ENCODE measurements around the gene KAT2B. TPM values are rescaled to one million over a fixed set of nuclear protein-coding genes. Genes with fewer than 3 reads are reported as not detected.

KAT2B gene
- total and polyA plus RNA-seq, 2 of the 13 experiments (the other 11 are each of a cell fraction or from before 2014, with no cell fraction given): 0.97 to 1.7 TPM

DNA sequence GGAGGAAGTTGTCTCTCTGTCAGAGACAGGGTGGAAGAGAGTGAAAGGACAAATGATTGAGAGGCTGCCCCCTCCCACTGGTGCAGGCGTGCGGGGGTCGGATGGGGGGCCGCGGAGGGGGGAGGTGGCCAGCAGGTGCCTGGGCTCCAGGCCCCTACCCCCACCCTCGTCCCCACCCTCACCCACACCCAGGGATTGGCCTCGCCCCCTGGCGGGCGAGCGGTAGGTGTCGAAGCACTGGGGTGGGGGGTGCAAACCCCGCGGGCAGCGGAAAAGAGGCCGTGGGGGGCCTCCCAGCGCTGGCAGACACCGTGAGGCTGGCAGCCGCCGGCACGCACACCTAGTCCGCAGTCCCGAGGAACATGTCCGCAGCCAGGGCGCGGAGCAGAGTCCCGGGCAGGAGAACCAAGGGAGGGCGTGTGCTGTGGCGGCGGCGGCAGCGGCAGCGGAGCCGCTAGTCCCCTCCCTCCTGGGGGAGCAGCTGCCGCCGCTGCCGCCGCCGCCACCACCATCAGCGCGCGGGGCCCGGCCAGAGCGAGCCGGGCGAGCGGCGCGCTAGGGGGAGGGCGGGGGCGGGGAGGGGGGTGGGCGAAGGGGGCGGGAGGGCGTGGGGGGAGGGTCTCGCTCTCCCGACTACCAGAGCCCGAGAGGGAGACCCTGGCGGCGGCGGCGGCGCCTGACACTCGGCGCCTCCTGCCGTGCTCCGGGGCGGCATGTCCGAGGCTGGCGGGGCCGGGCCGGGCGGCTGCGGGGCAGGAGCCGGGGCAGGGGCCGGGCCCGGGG is at the start of gene KAT2B (continued):
- TF ChIP-seq, protein P1, sequence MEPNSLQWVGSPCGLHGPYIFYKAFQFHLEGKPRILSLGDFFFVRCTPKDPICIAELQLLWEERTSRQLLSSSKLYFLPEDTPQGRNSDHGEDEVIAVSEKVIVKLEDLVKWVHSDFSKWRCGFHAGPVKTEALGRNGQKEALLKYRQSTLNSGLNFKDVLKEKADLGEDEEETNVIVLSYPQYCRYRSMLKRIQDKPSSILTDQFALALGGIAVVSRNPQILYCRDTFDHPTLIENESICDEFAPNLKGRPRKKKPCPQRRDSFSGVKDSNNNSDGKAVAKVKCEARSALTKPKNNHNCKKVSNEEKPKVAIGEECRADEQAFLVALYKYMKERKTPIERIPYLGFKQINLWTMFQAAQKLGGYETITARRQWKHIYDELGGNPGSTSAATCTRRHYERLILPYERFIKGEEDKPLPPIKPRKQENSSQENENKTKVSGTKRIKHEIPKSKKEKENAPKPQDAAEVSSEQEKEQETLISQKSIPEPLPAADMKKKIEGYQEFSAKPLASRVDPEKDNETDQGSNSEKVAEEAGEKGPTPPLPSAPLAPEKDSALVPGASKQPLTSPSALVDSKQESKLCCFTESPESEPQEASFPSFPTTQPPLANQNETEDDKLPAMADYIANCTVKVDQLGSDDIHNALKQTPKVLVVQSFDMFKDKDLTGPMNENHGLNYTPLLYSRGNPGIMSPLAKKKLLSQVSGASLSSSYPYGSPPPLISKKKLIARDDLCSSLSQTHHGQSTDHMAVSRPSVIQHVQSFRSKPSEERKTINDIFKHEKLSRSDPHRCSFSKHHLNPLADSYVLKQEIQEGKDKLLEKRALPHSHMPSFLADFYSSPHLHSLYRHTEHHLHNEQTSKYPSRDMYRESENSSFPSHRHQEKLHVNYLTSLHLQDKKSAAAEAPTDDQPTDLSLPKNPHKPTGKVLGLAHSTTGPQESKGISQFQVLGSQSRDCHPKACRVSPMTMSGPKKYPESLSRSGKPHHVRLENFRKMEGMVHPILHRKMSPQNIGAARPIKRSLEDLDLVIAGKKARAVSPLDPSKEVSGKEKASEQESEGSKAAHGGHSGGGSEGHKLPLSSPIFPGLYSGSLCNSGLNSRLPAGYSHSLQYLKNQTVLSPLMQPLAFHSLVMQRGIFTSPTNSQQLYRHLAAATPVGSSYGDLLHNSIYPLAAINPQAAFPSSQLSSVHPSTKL (CRISPR knock-in tag; IDR thresholded peaks at IDR 0.05): peak; percentile 45; the same call in 1 of the 2 replicates
- TF ChIP-seq ADNP (CRISPR knock-in tag; IDR thresholded peaks at IDR 0.05) (no peak), SOX6 (IDR thresholded peaks at IDR 0.05) (no peak), SOX6 (CRISPR knock-in tag; IDR thresholded peaks at IDR 0.05) (0 out of 2 replicates have a peak, but pooled peaks have one; percentile 22), ZNF331 (CRISPR knock-in tag; IDR thresholded peaks at IDR 0.05) (peak; percentile 54; the same call in 1 of the 2 replicates), RFXANK (CRISPR knock-in tag; IDR thresholded peaks at IDR 0.05) (no peak), MTA1 (CRISPR knock-in tag; IDR thresholded peaks at IDR 0.05; ENCODE audit: borderline replicate concordance) (peak; percentile 32; the same call in 1 of the 2 replicates), KAT7 (CRISPR knock-in tag; IDR thresholded peaks at IDR 0.05; ENCODE audit: borderline replicate concordance) (no peak), RFXAP (CRISPR knock-in tag; IDR thresholded peaks at IDR 0.05; ENCODE audit: borderline replicate concordance) (no peak), ZNF468 (CRISPR knock-in tag; IDR thresholded peaks at IDR 0.05) (no peak), PCBP1 (IDR thresholded peaks at IDR 0.05; ENCODE audit: borderline replicate concordance, low read depth, low read length) (0 out of 2 replicates have a peak, but pooled peaks have one; percentile 72), HNRNPL (IDR thresholded peaks at IDR 0.05; ENCODE audit: low read depth, low read length) (peak; percentile 85; the same call in 1 of the 2 replicates)
- TF ChIP-seq, protein P2, sequence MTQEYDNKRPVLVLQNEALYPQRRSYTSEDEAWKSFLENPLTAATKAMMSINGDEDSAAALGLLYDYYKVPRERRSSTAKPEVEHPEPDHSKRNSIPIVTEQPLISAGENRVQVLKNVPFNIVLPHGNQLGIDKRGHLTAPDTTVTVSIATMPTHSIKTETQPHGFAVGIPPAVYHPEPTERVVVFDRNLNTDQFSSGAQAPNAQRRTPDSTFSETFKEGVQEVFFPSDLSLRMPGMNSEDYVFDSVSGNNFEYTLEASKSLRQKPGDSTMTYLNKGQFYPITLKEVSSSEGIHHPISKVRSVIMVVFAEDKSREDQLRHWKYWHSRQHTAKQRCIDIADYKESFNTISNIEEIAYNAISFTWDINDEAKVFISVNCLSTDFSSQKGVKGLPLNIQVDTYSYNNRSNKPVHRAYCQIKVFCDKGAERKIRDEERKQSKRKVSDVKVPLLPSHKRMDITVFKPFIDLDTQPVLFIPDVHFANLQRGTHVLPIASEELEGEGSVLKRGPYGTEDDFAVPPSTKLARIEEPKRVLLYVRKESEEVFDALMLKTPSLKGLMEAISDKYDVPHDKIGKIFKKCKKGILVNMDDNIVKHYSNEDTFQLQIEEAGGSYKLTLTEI (CRISPR knock-in tag; conservative IDR thresholded peaks at IDR 0.05): no peak
- TF ChIP-seq, protein P3, sequence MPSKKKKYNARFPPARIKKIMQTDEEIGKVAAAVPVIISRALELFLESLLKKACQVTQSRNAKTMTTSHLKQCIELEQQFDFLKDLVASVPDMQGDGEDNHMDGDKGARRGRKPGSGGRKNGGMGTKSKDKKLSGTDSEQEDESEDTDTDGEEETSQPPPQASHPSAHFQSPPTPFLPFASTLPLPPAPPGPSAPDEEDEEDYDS (CRISPR knock-in tag; IDR thresholded peaks at IDR 0.05): no peak
- TF ChIP-seq, protein P4, sequence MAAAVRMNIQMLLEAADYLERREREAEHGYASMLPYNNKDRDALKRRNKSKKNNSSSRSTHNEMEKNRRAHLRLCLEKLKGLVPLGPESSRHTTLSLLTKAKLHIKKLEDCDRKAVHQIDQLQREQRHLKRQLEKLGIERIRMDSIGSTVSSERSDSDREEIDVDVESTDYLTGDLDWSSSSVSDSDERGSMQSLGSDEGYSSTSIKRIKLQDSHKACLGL (CRISPR knock-in tag; IDR thresholded peaks at IDR 0.05): no peak
- TF ChIP-seq, protein P5, sequence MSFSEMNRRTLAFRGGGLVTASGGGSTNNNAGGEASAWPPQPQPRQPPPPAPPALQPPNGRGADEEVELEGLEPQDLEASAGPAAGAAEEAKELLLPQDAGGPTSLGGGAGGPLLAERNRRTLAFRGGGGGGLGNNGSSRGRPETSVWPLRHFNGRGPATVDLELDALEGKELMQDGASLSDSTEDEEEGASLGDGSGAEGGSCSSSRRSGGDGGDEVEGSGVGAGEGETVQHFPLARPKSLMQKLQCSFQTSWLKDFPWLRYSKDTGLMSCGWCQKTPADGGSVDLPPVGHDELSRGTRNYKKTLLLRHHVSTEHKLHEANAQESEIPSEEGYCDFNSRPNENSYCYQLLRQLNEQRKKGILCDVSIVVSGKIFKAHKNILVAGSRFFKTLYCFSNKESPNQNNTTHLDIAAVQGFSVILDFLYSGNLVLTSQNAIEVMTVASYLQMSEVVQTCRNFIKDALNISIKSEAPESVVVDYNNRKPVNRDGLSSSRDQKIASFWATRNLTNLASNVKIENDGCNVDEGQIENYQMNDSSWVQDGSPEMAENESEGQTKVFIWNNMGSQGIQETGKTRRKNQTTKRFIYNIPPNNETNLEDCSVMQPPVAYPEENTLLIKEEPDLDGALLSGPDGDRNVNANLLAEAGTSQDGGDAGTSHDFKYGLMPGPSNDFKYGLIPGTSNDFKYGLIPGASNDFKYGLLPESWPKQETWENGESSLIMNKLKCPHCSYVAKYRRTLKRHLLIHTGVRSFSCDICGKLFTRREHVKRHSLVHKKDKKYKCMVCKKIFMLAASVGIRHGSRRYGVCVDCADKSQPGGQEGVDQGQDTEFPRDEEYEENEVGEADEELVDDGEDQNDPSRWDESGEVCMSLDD (CRISPR knock-in tag; IDR thresholded peaks at IDR 0.05; ENCODE audit: borderline replicate concordance): no peak
- TF ChIP-seq, protein P6, sequence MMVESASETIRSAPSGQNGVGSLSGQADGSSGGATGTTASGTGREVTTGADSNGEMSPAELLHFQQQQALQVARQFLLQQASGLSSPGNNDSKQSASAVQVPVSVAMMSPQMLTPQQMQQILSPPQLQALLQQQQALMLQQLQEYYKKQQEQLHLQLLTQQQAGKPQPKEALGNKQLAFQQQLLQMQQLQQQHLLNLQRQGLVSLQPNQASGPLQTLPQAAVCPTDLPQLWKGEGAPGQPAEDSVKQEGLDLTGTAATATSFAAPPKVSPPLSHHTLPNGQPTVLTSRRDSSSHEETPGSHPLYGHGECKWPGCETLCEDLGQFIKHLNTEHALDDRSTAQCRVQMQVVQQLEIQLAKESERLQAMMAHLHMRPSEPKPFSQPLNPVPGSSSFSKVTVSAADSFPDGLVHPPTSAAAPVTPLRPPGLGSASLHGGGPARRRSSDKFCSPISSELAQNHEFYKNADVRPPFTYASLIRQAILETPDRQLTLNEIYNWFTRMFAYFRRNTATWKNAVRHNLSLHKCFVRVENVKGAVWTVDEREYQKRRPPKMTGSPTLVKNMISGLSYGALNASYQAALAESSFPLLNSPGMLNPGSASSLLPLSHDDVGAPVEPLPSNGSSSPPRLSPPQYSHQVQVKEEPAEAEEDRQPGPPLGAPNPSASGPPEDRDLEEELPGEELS (CRISPR knock-in tag; IDR thresholded peaks at IDR 0.05): no peak
